Fibroblast of the aortic adventitia (primary cell): ENCODE data around the gene GPR137B. TPM values are rescaled to one million over a fixed set of nuclear protein-coding genes. Genes with fewer than 3 reads are reported as not detected.

Experiments used
- DNase-seq: peaks from one replicate; pipeline ENCODE4 v3.0.0-alpha.2; 2010; ENCODE audit warnings: low read depth
- H3K4me3 ChIP-seq: 2 replicates; pipeline ENCODE4 v1.5.1; 2011; ENCODE audit warnings: low read depth, mild to moderate bottlenecking, control low read depth, low read length, moderate library complexity
- total RNA-seq: library from RNA; depleted of rRNA; stranded (reverse); fragments of >200 nt; gene quantifications from 2 replicates; pipeline ENCODE4 v1.2.3, GENCODE V29; 2012; ENCODE audit warnings: low replicate concordance
- TF ChIP-seq, protein P1 (sequence below): IDR thresholded peaks from 2 replicates; pipeline ENCODE4 v1.5.1; 2011; ENCODE audit warnings: mild to moderate bottlenecking, low read length, control low read depth, inconsistent platforms; ENCODE audit not compliant: insufficient read depth

Gene GPR137B
- total RNA-seq, 1 donor: 14.9 TPM

DNA sequence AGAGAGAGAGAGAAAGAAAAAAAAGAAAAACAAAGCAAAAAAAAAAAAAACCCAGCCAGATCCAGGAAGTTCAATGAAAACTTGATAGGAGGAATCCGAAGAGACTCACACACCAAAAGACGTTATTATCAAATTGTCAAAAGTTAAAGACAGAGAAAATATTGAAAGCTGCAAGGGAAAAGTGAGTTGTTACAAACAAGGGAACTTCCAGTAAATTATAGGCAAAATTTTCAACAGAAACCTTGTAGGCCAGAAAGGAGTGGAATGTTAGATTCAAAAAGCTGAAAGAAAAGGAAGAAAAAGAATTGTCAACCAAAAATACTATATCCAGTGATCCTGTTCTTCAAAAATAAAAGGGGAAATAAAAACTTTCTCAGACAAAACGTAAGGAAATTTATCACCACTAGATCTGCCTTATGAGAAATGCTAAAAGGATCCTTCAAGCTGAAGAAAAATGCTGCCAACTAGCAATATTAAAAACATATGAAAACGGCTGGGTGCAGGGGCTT lies 115.8 kb downstream of the GPR137B start:
- no peak overlapping the region for H3K4me3 ChIP-seq
- no peak for DNase-seq
- TF ChIP-seq, protein P1, sequence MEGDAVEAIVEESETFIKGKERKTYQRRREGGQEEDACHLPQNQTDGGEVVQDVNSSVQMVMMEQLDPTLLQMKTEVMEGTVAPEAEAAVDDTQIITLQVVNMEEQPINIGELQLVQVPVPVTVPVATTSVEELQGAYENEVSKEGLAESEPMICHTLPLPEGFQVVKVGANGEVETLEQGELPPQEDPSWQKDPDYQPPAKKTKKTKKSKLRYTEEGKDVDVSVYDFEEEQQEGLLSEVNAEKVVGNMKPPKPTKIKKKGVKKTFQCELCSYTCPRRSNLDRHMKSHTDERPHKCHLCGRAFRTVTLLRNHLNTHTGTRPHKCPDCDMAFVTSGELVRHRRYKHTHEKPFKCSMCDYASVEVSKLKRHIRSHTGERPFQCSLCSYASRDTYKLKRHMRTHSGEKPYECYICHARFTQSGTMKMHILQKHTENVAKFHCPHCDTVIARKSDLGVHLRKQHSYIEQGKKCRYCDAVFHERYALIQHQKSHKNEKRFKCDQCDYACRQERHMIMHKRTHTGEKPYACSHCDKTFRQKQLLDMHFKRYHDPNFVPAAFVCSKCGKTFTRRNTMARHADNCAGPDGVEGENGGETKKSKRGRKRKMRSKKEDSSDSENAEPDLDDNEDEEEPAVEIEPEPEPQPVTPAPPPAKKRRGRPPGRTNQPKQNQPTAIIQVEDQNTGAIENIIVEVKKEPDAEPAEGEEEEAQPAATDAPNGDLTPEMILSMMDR: no peak

Other genes starting within 250 kb of the GPR137B start
- 26.7 and 68.1 TPM in 2 replicates for gene NID1, start 77.4 kb upstream of the GPR137B start, total RNA-seq
- 1.4 and 1.5 TPM in 2 replicates for gene ERO1B, start 139.4 kb downstream of the GPR137B start, total RNA-seq